GM21576 (cell line): ENCODE data around the gene FAT2.
A peak's percentile ranks its signal among the peaks of the same experiment; 100 is the strongest.
"Not testable (repeated sequence)": the region's sequence is repeated elsewhere in the genome, so short reads cannot be mapped to it uniquely, and the experiment has no call there.

Experiments used
- ATAC-seq: cut with Tn5 transposase; IDR thresholded peaks from one replicate; pipeline ENCODE4 v1.9.1; 2021; ENCODE audit warnings: mild to moderate bottlenecking, moderate library complexity; ENCODE audit not compliant: unreplicated experiment

The FAT2 gene

GRCh38 chr5:151615431-151615830, 24.3 kb upstream of the FAT2 start:
- no peak for ATAC-seq

- no peak for ATAC-seq
These were observed 23.4 kb upstream of the FAT2 start for GRCh38 chr5:151614565-151614964.

GRCh38 chr5:151612689-151613427, 21.7 kb upstream of the FAT2 start:
- peak; percentile 82 for ATAC-seq

GRCh38 chr5:151611127-151611775, 20.1 kb upstream of the FAT2 start:
- ATAC-seq = no peak

GRCh38 chr5:151608522-151608921, 17.4 kb upstream of the FAT2 start:
- ATAC-seq = no peak

- no peak for ATAC-seq
These were observed 16.2 kb upstream of the FAT2 start for GRCh38 chr5:151607304-151607703.

- no peak for ATAC-seq
These were observed 14.4 kb upstream of the FAT2 start for GRCh38 chr5:151605559-151605958.

GRCh38 chr5:151602806-151603205, 11.7 kb upstream of the FAT2 start:
- ATAC-seq = no peak

GRCh38 chr5:151601391-151601790, 10.3 kb upstream of the FAT2 start:
- ATAC-seq = no peak

- ATAC-seq = no peak
These were observed 9.0 kb upstream of the FAT2 start for GRCh38 chr5:151600069-151600665.

GRCh38 chr5:151598984-151599383, 7.9 kb upstream of the FAT2 start:
- ATAC-seq = no peak

GRCh38 chr5:151598549-151598948, 7.4 kb upstream of the FAT2 start:
- ATAC-seq = no peak

GRCh38 chr5:151597749-151598148, 6.6 kb upstream of the FAT2 start:
- no peak for ATAC-seq

- ATAC-seq = no peak
These were observed 5.9 kb upstream of the FAT2 start for GRCh38 chr5:151596828-151597539.

- ATAC-seq = no peak
These were observed 4.3 kb upstream of the FAT2 start for GRCh38 chr5:151595411-151595826.

- peak; percentile 68 for ATAC-seq
These were observed 1.8 kb upstream of the FAT2 start for GRCh38 chr5:151592855-151593408.

GRCh38 chr5:151589878-151590570, 1.1 kb downstream of the FAT2 start:
- ATAC-seq = no peak

GRCh38 chr5:151587796-151588555, 3.2 kb downstream of the FAT2 start:
- ATAC-seq = no peak

- ATAC-seq = no peak
These were observed 5.2 kb downstream of the FAT2 start for GRCh38 chr5:151585970-151586369.

- ATAC-seq = not testable (repeated sequence)
These were observed 5.8 kb downstream of the FAT2 start for GRCh38 chr5:151585344-151585743.
